Activated naive CD4-positive, alpha-beta T cell treated with Interleukin-2 at 50 U/mL for 16 hours (primary cell): ENCODE results near the gene SLC2A14.
"Not testable (repeated sequence)": the region's sequence is repeated elsewhere in the genome, so short reads cannot be mapped to it uniquely, and the experiment has no call there.

ENCODE experiments used
- DNase-seq: peaks from one replicate; pipeline ENCODE4 v3.0.0-alpha.2; 2020

Gene SLC2A14

DNA sequence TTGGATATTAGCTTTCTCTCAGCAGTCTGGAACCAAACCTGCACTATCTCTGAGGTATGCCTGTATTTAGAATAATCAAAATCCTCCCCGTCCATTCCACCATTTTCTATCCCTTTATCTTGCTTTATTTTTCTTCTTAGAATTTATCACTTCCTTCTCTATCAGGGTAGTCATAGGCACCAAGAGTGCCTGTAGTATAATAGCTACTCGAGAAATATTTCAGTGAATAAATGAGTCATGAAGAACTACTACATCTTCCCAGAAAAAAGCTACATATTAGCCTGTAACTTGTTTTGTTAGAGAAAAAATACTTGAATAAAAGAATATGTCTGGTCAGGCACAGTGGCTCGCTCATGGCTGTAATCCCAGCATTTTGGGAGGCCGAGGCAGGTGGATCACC, 4.3 kb downstream of the SLC2A14 start:
- no peak for DNase-seq

DNA sequence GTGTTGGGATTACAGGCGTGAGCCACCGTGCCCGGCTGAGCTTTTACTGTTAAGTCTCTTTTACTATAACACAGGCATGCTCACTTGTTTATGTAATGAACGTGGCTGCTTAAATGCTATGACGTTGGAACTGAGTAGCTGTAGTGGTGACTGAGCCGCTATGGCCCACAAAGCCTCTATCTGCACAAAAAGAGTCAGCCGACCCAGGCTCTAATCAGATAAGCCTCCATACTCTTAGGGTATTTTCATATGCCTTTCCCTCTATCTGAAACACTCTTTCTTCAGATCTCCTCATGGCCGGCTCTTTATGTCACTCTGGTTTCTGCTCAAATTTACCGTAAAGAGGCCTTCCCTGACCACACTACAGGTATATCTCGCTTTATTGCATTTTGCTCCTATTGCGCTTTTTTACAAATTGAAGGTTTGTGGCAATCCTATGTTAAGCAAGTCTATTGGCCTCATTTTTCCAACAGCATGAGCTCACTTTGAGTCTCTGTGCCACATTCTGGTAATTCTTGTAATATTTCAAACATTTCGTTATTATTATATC, 8.0 kb downstream of the SLC2A14 start:
- DNase-seq = no peak

DNA sequence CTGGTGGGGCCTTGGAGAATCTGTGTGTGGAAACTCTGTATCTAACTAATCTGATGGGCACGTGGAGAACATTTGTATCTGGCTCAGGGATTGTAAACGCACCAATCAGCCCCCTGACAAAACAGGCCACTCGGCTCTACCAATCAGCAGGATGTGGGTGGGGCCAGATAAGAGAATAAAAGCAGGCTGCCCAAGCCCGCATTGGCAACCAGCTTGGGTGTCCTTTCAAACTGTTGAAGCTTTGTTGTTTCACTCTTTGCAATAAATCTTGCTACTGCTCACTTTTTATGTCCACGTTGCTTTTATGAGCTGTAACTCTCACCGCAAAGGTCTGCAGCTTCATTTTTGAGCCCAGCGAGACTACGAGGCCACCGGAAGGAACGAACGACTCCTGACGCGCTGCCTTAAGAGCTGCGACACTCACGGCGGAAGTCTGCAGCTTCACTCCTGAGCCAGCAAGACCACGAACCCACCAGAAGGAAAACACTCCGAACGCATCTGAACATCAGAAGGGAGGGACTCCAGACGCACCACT, 9.8 kb downstream of the SLC2A14 start:
- DNase-seq = not testable (repeated sequence)

DNA sequence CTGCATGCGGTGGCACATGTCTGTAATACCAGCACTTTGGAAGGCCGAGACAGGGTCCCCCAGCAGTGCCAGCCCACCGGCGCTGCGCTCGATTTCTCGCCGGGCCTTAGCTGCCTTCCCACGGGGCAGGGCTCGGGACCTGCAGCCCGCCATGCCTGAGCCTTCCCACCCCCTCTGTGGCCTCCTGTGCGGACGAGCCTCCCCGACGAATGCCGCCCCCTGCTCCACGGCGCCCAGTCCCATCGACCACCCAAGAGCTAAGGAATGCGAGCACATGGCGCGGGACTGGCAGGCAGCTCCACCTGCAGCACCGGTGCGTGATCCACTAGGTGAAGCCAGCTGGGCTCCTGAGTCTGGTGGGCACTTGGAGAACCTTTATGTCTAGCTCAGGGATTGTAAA, 10.4 kb downstream of the SLC2A14 start:
- DNase-seq = not testable (repeated sequence)

DNA sequence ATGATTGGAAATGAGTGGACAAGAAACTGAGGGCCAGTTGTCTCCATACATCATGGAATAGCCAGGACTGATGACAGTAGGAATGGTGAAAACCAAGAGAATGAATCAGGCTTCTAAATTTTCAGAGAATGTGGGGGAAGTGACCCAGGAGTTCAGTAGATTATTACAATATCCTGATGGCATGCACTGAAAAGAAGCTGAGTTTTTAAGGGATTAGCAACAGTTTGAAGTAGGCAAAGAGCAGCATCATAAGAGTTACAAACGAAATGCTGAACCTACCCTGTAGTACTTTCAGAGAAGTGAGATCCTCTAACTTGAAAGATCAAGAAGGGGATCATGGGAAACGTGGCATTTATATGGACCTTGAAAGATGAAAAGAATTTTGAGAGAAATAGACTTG, 13.2 kb downstream of the SLC2A14 start:
- no peak for DNase-seq

DNA sequence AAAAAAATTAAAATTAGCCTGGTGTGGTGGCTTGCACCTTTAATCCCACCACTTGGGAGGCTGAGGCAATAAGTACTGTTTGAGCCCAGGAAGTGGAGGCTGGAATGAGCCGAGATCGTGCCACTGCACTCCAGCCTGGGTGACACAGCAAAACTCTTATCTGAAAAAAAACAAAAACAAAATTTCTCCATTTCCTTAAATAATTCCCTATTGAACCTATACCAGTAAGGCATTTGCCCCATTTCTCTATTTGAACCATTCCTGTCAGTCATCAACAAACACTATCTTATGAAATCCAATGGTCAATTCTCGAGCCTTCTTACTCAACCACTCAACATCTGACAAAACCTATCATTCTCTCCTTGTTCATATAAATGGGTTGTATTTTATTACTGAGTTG, 14.7 kb downstream of the SLC2A14 start:
- DNase-seq = no peak

DNA sequence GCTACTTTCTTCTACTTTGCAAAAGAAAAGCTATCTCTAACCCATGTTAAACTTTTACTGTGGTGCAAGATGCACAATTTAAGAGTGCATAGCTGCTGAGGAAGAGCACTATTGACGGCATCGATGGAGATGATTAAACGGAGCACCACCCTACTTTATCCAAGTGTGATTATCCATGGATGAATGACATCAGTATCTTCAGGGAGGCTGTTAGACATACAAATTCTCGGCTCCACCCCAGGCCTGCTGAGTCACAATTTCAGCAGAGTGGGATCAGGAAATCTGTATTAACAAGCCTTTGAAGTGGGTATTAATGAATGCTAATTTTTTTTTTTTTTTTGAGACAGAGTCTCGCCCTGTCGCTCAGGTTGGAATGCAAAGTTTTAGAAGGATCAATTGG, 16.2 kb downstream of the SLC2A14 start:
- no peak for DNase-seq

DNA sequence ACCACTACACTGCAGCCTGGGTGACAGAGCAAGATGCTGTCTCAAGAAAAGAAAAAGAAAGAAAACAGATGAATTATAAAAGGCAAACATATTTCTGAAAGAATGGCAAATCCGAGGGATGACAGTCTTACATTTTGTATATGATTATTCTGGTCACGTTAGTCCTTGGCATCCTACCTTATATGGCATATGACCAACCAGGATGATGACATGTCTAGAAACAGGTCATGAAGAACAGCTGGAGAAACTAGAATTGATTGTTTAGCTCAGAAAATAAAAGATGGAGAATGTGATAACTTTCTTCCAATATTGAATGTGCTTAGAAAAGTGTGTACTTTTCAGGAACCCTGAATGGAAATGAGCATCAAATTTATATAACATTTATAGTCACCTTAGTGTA, 19.2 kb downstream of the SLC2A14 start:
- no peak for DNase-seq

DNA sequence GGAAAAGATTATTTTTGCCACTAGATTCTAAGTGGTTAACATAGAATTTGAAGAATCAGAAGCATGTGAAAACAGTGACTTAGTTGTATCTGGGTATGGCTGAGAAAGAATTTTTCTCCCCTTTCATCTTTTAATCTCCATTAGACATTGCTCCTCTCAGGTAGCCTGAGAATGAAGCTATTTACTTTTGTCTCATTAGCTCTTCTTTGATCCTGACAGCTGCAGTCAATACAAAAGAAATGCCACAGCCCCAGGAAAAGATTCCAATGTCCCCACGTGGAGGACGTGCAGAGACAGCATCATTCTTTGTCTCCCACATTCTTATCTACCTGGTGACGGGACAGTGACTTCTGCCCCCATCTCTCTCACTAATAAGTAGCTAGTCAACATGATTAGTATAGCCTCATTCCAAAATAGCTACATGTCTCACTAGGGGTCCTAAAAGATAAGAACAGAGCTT, 21.1 kb downstream of the SLC2A14 start:
- DNase-seq = not testable (repeated sequence)

DNA sequence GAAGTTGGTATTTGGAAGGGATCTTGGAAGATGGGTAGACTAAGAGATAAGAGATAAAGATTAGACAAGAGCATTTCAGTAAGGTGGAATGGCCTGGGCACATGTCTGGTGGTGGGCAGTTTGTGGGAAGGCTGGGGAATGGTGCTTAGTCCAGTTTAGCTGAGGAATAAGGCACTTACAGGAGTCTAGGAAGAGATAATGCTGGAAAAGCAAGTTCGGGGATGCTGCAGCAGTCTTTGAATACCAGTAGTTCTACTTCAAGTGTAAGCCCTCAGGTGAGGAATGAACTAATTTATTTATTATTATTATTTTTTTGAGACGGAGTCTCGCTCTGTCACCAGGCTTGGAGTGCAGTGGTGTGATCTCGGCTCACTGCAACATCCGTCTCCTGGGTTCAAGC, 22.6 kb downstream of the SLC2A14 start:
- not testable (repeated sequence) for DNase-seq

DNA sequence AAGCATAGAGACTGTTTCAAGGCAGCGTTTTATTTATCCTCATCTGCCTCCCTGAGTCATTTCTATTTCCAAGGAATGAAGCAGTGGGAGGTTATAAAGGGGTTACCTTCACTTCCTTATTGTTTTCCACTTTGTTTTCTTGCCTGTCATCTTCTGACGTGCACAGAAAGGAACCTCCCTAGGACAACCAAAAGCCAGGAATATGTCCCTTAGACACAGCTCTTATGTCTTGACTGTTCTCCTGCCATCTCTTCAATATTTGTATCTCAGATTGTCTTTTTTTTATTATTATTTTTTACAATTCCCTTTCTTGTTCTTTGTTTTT, 24.7 kb downstream of the SLC2A14 start:
- DNase-seq = not testable (repeated sequence)

DNA sequence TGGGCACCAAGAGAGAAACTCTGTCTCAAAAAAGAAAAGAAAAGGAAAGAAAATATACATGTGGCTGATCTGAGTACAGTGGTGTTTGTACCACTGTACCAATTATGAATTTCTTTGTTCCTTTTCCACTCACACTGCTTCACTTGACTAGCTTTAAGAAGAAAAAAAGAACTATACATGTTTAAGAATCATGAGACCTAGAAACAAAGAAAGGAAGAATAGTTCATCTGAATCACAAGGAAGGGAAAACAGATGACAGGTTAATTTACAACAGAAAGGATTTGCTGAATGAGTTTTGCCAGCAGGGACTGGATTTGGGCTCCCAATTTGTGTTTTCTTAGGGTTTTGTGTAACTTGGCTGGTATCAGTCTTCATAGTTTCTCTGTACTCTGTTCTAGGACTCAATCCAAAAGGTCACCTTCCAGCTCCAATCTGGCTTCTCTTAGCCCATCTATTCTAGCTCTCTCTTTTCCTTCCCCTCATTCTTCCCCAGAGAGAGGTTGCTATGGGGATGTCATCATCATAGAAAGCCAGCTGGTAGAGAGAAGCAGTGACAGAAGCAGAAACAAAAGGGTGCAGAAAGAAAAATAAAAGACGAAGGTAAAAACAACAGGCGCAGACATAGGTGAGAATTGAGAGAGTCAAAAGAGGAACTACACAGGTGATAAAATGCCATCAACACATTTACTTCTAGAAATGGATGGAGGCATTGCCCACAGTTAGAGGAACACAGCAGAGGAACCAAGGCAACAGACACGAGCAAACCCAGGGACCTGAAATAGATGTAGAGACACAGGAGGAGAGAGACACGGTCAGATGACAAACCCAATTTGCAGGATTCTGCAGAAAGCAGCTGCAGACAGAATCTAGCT, 25.3 kb downstream of the SLC2A14 start:
- not testable (repeated sequence) for DNase-seq

DNA sequence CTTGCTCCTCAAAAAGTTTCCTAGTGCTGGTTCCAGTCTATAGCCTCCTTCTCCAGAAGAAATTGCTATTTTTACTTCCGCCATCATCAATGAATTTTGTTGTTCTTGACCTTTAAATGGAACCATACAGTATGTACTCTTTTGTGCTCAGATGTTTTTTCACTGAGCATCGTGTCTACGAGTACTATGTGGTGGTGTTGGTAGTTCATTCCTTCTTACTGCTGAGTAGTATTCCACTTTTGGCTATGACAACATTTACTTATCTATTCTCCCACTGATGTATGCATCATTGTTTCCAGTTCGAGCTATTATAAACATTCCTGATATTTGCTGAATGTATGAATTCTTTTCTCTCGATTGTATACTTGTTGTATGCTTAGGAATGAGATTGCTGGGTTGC, 28.6 kb downstream of the SLC2A14 start:
- no peak for DNase-seq

DNA sequence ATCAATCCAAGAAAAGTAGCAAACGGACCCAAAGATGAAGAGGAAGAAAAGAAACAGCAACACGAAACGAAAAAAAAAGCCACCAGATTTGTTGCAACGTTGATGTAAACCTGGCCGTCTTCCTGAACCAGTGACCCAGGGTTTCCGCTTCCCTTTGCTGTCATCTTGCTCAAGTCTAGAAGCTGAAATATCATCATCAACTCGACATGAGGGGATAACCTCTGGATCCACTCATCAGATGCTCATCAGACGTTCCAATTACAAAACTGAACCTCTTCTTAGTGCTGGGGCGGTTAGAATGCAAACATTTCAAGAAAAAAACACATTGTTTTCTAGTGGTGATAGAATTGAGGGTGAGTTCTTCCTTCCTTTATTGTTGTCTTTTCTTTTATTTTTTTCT, 29.1 kb downstream of the SLC2A14 start:
- DNase-seq = not testable (repeated sequence)

DNA sequence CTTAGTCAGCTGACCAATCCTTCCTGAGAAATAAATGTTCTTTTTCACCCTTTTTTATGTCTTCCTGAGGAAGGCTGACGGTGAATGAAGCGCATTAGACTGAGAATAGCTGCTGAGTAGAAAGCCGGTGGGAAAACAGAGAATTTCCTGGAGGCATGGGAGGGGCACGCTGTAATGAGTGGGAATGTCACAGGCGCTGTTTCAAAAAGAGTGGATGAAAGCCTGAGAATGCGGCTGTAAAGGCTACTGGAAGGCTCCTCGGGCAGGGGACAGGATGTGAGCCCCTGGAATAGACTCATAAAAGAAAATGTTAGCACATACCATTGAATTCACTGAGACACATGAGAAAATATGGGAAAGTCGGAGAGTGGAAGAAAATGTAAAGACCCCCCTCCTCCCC, 29.6 kb downstream of the SLC2A14 start:
- DNase-seq = not testable (repeated sequence)

DNA sequence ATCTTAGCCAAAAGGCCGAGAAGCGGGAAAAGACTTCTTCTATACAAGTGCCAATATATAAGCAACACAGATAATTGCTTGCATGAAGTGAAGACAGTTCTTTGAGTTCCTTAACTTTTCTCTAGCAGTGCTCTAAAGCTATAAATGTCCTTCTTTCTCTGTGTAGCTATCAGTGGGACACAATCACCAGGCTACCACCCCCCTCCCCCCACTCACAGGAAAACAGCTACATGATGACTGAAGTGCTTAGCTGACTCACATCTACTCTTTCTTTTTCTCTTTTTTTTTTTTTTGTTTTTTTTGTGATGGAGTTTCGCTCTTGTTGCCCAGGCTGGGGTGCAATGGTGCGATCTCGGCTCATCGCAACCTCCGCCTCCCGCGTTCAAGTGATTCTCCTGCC, 30.3 kb downstream of the SLC2A14 start:
- DNase-seq = not testable (repeated sequence)

DNA sequence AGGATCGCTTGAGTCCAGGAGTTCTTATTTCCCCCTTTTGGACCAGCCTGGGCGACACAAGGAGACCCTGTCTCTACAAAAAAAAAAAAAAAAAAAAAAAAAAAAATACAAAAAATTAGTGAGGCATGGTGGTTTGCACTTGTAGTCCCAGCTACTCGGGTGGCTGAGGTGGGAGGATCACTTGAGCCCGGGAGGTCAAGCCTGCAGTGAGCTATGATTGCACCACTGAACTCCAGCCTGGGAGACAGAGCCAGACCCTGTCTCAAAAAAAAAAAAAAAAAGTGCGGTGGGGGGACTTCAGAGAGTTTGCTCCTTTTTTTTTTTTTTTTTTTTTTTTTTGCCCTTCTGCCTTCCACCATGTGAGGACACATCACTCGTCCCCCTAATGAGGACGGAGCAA, 32.9 kb downstream of the SLC2A14 start:
- not testable (repeated sequence) for DNase-seq

DNA sequence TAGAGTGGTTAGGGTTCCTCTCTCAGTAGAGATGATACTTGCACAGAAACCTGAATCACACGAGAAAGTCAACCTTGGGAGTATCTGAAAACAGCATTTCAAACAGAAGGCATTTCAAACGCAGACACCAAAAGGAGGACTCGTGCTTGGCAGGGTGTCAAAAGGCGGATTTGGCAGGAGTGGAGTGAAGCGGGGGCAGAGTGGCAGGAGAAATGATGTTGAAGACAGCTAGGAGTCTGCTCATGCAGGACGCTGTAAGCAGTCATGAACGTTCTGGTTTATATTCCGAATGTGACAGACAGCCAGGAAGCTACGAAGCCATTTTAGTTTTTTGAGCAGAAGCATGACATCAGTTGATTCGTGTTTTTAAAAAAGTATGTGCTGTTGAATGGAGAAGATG, 33.5 kb downstream of the SLC2A14 start:
- DNase-seq = not testable (repeated sequence)

DNA sequence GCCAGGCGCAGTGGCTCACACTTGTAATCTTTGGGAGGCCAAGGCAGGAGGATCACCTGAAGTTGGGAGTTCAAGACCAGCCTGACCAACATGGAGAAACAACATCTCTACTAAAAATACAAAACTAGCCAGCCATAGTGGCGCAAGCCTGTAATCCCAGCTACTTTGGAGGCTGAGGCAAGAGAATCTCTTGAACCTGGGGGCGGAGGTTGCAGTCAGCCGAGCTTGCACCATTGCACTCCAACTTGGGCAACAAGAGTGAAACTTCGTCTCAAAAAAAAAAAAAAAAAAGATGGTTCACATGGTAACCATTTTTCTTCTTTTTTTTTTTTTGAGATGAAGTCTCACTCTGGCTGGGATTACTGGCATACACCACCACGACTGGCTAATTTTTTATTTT, 35.3 kb downstream of the SLC2A14 start:
- no peak for DNase-seq

DNA sequence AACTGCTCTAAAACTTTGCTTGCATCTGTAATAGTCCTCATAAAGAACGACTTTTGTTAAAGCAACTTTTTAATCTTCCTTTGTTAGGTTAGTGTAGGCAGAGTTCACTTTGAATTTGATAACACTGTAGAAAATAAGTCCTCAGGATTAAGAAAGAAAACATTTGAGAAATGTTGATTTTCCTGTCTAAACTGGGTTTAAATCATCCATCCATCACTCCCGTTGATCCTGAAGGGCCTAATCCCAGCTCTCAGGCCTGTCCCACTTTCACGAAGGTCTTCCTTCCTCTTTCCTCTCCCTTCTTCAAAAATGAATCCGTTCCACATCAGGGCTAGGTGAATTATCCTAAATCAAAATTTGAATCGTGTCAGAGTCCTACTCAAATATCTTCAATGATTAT, 36.9 kb downstream of the SLC2A14 start:
- no peak for DNase-seq

DNA sequence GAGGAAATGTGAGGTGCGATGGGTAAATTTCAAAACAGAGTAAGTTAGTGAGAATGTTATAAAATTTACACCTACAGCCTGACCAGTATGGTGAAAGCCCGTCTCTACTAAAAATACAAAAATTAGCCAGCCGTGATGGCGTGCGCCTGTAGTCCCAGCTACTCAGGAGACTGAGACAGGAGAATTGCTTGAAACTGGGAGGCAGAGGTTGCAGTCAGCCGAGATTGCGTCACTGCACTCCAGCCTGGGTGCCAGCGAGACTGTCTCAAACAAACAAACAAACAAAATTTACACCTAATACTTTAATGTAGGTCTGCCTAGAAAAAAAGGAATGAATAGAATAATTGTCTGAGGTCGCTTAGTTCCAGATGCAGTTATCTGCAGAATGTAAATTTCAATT, 37.6 kb downstream of the SLC2A14 start:
- no peak for DNase-seq

DNA sequence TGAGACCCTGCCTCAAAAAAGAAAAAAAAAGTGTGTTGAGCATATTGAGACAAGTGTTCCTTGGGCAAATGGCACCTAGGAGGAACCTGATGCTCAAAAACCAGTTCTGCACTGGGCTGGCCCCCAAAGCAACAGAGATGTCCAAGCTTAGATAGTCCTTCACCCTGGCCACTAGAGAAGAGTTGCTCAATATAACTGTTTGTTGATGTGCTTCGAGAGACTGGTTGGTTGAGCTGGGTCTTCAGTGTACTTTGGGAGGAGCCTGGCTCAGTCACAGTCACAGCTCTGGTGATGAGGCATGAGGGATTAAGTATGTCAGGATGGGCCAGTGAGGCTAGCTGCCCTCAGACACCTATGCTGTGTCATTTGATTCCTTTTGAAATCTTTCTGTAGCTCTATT, 38.0 kb downstream of the SLC2A14 start:
- DNase-seq = no peak

DNA sequence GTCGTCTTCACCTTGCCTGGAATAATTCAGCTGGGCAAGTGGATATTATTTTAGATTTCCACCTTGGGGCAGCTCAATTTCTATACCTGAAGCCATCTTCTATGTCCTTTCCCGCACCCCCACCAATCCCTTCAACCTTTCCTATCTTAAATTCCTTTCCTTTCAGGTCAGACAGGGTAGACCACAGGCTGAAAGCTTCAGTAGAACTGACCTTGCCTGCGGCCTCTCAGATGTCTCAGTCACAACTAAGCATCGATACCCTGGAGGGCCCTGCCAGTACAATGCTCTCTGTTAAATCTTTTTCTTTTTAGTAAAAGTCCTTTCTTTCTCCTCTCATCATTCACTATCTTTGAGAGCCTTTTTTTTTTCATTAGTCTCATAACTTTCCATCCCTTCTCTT, 38.9 kb downstream of the SLC2A14 start:
- DNase-seq = no peak

DNA sequence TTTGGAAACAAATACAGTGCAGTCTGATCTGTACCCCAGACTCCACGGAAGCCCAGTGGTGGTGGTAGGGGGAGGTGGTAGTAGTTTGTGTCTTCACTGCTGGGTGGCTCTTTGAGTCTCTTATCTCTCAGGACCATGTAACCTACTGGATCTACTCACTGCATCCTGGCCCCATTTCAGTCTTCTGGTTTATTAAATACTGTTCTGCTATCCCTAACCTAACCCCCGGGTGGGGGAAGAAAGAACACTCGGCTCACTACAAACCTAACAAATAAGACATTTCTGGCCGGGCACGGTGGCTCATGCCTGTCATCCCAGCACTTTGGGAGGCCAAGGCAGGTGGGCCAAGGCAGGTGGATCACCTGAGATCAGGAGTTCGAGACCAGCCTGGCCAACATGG, 39.5 kb downstream of the SLC2A14 start:
- DNase-seq = not testable (repeated sequence)
